TTC549 (cell line): ENCODE data around the gene POLD4.

Experiments used
- FAIRE-seq: peaks from 2 replicates; lab custom pipeline; 2012; peaks lifted over from hg19 to GRCh38; lab: Jason Lieb, UNC

POLD4 gene

DNA sequence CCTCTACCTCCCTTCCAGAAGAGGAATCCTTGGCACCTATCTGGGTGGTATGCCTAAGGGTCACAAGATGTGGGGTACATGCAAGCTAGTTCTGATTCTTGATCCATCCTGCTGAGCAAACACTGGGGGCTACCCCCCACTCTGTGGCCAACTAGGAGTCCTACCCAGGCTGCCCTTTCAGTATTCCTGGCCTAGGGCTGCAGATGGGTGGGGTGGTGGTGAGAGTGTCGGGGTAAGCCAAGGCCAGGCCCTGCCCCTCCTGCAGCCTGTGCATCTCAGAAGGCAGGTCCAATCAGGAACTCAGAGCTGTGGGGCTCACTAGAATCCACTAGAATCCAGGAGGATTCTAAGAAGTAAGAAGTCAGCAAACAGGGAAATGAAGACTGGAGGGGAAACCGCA lies 39.1 kb downstream of the POLD4 start:
- no peak for FAIRE-seq

DNA sequence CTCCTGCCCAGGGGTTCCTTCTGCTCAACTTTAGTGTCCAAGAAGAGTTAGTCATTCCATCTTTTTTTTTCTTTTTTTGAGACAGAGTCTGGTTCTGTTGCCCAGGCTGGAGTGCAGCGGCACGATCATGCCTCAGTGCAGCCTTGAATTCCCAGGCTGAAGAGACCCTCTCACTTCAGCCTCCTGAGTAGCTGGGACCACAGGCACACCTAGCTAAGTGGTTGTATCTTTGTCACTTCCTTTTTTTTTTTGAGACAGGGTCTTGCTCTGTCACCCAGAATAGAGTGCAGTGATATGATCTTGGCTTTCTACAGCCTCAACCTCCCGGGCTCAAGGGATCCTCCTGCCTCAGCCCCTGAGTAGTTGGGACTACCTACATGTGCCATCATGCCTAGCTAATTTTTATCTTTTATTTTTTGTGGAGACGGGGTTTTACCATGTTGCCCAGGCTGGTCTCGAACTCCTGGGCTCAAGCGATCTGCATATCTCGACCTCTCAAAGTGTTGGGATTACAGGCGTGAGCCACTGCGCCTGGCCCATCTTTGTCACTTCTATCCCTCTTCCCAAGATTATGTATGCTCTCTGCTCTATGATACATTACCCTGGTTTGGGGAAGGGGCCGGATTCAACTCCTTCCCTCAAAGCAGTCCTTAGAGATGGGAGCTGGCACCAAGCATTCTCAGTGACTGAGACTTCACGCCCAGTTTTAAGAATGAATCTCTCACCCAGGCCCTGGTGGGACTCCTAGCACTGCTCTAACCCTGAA lies 40.0 kb downstream of the POLD4 start:
- no peak for FAIRE-seq

DNA sequence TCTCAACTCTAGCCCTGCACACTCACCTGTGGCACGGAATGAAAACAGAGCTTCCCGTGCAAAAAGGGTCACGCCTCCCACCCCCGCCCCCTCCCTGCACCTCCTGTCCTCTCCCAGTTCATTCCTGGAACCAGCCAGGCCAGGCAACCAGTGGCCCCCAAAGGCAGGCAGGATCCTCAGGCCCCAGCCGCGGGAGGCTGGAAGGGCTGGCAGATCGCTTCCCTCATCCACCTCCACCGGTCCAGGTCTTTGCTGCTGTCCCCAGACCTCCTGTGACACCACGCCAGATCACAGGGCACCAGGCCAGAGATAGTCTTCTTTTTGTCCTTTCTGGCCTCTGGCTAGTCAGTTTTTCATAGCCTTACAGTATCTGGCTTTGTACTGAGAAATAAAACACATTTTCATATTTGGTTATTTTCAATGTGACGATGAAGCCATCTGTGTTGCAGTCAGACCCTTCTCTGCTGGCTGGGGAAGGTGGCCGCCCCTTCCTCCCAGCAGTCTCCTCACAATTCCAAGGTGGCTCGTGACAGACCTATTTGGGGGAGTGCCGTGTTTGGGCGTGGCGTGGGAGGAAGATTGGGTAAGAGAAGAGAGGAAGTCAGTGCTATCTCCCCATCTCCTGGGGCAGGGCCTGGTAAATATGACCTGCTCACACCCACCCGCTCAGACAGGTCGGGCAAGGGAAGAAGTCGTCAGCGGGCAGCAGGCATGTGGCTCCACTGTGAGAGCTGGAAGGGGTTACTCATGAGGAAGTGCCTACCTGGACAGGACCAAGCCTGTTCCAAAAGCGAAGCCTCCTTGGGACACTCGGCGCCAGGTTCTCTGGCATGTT lies 40.9 kb downstream of the POLD4 start:
- no peak for FAIRE-seq

DNA sequence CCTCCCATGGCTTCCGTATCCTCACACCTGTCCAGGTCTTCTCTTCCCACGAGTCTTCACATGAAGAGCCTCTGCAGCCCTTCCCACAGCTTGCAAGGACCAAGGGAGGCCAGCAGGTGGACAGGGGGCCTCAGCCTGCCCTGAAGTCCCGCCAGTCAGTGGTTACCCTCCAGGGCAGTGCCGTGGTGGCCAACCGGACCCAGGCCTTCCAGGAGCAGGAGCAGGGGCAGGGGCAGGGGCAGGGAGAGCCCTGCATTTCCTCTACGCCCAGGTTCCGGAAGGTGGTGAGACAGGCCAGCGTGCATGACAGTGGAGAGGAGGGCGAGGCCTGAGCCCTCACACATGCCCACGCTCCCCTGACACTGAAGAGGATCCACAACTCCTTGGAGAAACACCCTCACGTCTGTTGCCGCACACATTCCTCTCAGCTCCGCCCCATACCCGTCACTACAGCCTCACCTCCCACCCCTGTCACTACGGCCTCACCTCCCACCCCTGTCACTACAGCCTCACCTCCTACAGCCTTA lies 41.7 kb downstream of the POLD4 start:
- FAIRE-seq: no peak

DNA sequence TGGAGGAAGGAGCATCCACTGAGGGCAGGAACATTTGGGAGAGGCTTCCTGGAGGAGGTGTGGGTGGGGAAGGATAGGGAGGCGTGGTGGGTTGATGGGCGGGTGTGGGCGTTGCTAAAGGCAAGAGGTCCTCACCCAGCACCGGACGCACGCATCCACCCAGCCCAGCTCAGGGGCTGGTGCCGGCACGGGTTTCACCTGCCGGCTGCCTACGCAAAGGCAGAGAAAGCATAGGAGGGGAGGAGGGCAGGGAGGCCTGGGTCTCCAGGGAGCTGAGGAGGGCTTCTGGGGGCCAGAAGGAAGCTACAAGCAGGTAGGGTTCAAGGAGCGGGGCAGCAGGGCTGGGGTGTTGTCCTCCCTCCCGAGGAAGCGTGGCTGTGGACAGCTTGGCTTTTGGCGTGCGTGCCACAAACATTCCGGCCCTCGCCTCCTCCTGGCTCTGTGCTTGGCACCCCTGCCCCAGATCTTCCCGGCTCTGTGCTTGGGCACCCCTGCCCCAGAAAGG lies 42.2 kb downstream of the POLD4 start:
- FAIRE-seq: no peak

DNA sequence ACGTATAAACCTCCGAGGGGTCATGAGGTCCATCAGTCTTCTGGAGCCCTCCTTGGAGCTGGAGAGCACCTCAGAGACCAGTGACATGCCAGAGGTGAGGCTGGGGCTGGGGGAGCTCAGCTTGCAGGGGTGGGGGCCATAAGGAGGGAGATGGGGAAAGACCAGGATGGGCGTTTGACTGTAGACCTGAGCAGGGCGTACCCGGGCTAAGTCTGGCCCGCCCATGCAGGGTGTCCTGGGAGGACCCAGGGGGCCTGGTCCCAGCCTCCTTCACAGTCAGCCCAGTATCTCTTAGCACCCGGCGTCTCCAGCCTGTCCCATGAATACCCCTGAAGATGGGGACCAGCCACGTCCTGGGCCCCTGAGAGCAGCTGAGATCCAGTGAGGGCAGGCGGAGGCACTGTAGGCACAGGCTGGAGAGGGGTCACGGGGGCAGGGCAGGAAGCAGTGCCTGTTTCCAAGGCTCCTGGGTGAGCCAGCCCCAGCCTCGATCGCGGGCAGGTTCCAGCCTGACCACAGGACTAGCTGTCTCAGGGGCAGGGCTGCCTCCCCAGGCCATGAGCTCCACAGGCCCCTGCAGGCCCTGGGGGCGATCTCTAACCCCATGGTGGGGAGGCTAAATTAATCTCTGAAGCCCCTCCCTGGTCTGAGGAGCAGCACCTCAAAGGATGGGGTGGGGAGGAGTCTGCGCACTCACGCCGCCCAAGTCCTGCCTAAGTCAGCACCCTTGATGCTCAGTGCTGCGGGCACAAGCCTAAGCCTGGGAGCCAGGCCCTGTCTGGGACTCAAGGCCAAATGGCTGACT lies 42.9 kb downstream of the POLD4 start:
- FAIRE-seq: no peak

DNA sequence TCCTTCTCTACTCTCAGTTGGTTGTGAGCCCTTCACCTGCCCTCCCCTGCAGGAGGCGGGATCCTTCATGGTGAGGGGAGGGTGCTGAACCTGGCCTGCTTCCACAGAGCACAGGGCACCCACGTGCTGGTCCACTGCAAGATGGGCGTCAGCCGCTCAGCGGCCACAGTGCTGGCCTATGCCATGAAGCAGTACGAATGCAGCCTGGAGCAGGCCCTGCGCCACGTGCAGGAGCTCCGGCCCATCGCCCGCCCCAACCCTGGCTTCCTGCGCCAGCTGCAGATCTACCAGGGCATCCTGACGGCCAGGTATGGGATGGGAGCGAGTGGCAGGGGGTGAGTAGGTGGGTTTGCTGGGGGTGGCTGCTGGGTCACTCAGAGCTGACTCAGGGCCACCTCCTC lies 43.7 kb downstream of the POLD4 start:
- no peak for FAIRE-seq

DNA sequence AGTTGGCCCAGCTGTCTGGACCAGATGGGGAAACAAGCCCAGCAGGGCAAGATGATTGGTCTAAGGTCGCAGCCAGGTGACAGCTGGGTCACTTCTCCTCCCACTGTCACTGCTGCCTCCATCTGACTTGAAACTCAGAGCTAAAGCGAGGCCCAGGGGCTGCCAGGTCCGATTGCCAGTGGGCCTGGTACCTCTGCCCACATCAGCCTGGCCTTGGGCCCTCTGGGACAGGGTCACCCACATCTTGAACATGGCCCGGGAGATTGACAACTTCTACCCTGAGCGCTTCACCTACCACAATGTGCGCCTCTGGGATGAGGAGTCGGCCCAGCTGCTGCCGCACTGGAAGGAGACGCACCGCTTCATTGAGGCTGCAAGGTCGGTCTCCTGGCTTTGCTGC lies 44.2 kb downstream of the POLD4 start:
- no peak for FAIRE-seq

DNA sequence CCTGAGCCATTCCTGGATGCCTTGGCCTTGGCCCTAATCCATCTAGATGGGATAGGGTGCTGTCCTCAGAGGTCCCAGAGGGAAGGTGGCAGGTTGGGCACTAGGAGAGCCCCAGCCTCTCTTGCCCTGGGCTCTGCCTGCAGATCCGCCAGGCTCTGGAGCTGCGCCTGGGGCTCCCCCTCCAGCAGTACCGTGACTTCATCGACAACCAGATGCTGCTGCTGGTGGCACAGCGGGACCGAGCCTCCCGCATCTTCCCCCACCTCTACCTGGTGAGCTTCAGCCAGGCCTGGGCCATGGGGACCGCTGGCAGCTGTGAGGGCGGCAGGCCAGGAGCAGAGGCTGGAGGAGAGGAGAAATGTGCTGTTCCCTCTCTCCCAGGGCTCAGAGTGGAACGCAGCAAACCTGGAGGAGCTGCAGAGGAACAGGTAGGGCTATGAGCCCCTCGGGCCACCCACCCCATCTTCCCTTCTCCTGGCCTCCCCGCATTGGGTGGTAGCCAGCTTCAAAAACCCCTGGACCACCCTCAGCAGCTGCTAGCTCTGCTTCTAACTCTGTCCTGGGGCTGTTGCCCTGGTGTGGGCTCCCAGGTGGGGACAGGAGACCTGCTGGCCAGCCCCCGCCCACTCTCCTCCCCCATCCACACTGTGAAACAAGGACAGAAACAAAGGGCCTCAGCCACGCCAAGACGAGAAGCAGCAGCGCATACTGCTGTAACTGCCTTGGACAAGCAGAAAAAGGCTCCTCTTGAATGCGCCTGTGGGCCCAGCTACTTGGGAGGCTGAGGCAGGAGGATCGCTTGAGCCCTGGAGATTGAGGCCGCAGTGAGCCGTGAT lies 45.1 kb downstream of the POLD4 start:
- FAIRE-seq: no peak

DNA sequence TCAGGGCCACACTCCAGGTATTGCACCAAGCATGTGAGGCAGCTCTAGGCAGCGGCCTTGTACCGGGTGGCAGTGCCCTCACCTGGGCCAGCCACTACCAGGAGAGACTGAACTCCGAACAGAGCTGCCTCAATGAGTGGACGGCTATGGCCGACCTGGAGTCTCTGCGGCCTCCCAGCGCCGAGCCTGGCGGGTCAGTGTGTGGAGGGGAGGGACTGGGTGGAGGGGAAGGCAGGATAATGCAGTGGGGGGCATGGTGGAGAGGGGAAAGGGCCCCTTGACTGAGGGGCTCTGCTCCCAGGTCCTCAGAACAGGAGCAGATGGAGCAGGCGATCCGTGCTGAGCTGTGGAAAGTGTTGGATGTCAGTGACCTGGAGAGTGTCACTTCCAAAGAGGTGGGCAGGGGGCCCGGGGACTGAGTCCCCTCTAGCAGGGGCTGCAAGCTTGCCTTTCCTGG lies 45.8 kb downstream of the POLD4 start:
- no peak for FAIRE-seq

DNA sequence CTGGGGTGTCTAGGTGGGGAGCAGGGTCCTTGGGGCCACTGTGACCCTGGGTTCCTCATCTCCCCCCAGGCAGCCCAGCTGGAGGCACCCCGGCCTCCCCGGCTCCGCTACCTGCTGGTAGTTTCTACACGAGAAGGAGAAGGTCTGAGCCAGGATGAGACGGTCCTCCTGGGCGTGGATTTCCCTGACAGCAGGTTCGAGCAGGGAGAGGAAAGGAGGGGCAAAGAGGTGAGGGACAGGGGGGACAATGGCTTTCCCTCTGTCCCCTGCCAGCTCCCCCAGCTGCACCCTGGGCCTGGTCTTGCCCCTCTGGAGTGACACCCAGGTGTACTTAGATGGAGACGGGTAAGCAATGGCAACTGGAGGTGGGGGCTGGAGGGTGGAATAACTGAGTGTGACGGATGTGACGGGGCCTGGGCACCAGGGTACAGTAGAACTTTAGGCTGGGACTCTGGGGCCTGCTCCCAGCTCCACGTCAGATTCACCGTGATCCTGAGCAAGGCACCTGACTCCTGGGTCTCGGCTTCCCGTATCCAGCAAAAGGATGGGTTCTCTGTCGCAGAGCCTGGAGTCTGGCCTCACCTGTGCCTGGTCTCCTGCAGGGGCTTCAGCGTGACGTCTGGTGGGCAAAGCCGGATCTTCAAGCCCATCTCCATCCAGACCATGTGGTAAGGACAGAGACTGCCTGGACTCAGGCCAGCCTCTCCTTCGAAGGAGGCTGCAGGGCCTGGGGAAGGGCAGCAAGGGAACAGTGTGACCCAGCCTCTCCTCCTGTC lies 46.4 kb downstream of the POLD4 start:
- no peak for FAIRE-seq

DNA sequence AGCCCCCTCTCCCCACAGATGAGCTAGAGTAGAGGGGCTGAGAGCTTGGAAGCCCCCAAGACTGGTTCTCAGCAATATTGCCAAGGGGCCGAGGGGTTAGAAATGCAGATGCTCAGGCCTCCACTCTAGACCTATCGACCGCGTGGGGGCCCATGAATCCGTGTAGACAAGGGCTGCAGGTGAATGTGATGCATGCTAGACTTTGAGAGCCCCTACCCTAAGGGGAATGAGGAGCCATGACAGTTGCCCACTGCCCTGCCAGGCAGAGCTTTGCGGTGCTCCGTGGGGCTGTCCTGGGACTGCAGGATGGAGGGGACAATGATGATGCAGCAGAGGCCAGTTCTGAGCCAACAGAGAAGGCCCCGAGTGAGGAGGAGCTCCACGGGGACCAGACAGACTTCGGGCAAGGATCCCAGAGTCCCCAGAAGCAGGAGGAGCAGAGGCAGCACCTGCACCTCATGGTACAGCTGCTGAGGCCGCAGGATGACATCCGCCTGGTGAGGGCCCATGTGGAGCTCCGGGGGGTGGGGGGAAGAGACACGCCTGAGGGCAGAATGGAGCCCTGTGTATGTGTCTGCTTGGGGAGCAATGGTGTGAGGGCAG lies 48.7 kb downstream of the POLD4 start:
- FAIRE-seq: no peak

DNA sequence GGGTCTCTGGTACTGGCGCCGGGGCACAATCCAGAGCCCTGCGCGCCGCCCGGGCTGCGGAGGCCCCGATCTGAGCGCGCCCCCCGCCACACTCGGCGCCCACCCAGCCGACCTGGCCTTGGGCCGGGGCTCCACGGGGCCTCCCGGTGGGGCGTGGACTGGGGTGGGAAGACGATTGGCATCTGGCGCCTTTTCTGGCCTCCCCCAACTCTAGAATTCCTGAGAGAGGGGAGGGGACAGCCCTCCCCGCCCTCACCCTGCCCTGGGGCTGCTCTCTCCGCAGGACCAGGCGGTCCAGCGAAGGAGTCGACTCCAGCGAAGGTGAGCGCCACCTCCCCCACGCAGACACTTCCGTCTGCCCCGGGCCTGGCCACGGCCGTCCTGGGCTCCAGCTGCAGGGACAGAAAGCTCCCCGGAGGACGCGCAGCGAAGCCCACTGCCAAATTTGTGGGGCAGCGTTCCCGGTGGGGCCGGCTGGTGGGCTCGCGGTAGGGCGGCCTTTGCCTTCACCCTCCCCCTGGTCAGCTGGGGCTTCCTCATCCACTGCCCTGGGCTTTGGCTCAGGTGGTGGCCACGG lies 49.4 kb downstream of the POLD4 start:
- FAIRE-seq: no peak

DNA sequence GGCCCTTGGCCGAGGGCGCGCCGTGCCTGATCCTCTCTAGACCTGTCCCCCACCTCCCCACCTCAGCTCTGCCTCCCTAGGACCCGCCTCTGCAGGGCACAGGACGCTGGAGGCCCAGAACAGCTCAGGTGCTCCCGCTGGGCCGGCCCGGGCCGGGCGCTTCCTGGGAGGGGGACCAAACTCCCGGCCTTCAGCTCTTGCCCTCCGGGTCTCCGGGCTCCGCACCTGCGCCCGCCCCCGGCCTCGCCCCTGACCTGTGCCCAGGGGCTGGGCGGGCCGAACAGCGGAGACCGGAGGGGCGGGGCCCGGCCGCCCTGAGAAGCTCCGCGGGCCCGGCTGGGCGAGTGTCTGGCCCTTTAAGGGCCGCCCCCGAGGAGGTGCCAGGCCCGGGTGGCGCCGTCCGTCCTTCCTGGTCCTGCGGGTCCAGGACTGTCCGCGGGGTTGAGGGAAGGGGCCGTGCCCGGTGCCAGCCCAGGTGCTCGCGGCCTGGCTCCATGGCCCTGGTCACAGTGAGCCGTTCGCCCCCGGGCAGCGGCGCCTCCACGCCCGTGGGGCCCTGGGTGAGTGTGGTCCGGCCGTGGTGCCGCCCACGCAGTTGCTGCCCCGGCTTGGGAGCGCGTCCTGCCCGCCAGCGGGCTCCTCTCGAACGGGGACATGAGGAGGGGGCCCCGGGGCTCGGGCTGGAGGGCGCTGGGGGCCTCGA lies 50.1 kb downstream of the POLD4 start, which contains the start of gene SSH3:
TSS of gene SSH3 (plus strand) at position 399 of the 703 bp plus-strand sequence. CDS start at position 495, 96 bp downstream.
- FAIRE-seq: no peak

DNA sequence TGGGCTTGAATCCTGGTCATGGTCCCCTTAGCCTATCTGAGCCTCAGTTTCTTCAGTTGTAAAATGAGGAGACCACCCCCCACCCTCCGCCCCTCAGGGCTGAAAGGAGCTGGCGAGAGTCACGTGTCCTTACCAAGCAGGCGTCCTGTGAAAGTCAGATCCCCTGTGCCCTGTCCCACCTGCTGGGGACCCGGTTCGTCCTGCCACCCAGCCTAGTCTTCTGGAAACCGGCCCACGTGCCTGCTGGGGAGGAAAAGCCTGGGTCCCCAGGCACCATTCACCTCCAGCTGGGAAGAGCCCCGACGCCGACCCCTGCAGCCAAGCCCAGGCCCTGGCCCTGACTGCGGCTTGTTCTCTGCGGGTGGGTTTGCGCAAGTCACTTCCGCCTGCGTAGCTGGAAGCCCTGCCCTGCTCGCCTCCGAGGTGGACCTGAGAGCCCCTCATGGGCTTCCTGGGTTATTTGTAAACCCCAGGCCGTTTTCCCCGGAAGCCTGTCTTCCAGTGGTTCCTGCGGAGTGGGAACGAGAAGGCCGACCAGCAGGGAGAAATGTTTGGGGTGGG lies 50.7 kb downstream of the POLD4 start:
- FAIRE-seq: no peak

DNA sequence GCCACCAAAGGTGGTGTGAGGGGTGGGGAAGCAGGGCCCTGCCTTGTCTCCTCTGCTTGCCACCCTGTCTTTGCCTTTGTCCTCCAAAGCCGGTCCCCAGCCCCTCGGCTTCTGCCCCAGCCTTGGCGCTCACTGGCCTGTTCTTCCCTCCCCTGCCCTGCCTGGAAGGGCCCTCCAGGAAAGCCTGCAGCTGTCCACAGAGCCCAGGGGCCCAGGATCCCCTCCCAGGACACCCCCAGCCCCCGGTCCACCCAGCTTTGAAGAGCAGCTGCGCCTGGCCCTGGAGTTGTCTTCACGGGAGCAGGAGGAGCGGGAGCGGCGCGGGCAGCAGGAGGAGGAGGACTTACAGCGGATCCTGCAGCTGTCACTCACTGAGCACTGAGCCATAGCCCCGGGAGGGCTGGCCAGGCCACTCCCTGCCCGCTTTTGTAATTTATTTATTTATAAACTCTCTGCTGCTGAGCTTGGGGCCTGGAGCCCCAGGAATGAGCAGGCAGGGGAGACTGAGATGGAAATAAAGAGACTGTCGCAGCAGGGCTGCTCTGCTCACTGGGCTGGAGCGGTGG lies 51.3 kb downstream of the POLD4 start:
- no peak for FAIRE-seq

DNA sequence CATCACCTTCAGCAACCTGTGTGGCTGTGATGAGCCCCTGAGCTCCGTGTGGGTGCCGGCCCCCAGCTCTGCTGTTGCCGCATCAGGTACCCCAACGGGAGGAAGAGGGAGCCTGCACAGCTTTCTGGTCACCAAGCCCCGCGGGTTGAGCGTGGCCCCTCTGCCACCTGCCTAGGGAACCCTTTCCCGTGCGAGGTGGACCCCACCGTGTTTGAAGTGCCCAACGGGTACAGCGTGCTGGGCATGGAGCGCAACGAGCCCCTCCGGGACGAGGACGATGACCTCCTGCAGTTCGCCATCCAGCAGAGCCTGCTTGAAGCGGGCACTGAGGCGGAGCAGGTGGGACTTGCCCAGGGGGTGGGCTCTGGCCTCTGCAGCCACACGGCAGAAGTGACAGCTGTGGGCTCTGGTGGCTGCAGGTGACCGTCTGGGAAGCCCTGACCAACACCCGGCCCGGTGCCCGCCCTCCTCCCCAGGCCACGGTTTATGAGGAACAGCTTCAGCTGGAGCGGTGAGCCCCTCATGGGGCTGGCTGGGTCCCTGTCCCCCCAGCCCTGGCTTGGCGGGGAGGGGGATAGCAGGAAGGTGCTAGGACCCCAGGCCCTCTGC lies 51.9 kb downstream of the POLD4 start:
- no peak for FAIRE-seq
